Breast epithelium (tissue), 3 donors: ENCODE results near the gene GOLGA1.

Experiments
- POLR2A ChIP-seq: fragments of 450-650 bp; IDR thresholded peaks from one replicate; pipeline ENCODE4 v1.6.1; 2016; ENCODE audit warnings: antibody characterized with exemption, mild to moderate bottlenecking, moderate library complexity
- TF ChIP-seq, protein P1 (sequence below), 3 donors: fragments of 450-650 bp; IDR thresholded peaks; one replicate each; pipeline ENCODE4 v1.5.1; 2016 to 2017; ENCODE audit warnings: antibody characterized with exemption in 3 of 3, mild to moderate bottlenecking in 3 of 3, moderate library complexity in 3 of 3

DNA sequence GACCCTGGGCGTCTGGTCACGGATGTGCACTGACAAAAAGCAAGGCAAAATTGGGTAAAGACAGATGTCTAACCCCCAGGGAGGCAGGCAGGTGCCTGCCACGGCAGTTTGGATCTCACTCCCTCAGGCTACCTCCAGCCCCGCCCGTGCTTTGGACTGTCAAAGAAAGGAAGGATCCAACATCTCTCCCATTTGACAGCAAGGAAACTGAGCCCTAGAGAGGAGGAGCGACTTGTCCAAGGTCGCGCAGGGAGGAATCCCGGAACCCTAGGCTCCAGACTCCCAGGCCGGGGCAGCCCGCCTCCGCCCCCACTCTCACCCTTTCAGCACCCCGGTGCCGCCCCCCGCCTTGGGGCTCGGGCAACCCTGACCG, 376 bp downstream of the GOLGA1 start:
- TF ChIP-seq, protein P1, sequence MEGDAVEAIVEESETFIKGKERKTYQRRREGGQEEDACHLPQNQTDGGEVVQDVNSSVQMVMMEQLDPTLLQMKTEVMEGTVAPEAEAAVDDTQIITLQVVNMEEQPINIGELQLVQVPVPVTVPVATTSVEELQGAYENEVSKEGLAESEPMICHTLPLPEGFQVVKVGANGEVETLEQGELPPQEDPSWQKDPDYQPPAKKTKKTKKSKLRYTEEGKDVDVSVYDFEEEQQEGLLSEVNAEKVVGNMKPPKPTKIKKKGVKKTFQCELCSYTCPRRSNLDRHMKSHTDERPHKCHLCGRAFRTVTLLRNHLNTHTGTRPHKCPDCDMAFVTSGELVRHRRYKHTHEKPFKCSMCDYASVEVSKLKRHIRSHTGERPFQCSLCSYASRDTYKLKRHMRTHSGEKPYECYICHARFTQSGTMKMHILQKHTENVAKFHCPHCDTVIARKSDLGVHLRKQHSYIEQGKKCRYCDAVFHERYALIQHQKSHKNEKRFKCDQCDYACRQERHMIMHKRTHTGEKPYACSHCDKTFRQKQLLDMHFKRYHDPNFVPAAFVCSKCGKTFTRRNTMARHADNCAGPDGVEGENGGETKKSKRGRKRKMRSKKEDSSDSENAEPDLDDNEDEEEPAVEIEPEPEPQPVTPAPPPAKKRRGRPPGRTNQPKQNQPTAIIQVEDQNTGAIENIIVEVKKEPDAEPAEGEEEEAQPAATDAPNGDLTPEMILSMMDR (IDR thresholded peaks at IDR 0.05) = no peak
- no peak for TF ChIP-seq POLR2A
